ENCODE data around the gene NHERF1. TPM values are rescaled to one million over a fixed set of nuclear protein-coding genes. Genes with fewer than 3 reads are reported as not detected.

The NHERF1 gene
- total RNA-seq, 1 donor from 2014 or later = 33.6 TPM

- no peak for TF ChIP-seq CTCF (IDR thresholded peaks at IDR 0.05; ENCODE audit: insufficient read depth, low read length, poor library complexity, severe bottlenecking)
- H3K27me3 ChIP-seq (ENCODE audit: control insufficient read depth, insufficient read depth, low read length) = peaks cover 13% of the 10 kb centered on the region
- no peaks in the 10 kb centered on the region for H3K36me3 ChIP-seq (ENCODE audit: control insufficient read depth, insufficient read depth, low read length)
- DNase-seq (ENCODE audit: low read depth) = no peak
- H3K4me3 ChIP-seq (ENCODE audit: low read depth, low read length) = no peak overlapping the region
Measured at GRCh38 chr17:74805591-74805991, 57.2 kb downstream of the NHERF1 start.

DNA sequence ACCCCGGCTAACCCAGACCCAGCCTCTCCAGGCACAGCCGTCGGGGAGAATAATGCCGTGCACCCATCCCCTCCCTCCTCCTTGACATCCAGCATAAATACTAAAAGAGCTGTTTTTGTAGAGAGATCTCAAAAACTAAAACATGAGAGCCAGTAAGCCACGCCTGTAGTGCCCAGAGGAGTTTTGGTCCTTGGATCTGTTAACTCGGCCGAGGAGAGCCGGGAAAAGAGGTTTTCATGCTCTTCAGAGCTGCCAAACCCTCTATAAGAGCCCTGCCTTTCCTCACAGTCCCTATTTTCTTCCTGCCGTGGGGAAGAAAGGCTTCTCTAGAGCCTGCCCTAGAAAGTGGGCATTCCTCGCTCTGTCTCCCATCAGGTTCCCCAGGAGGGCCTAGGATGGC lies 57.9 kb downstream of the NHERF1 start:
- no peak overlapping the region for H3K4me3 ChIP-seq (ENCODE audit: low read depth, low read length)
- DNase-seq (ENCODE audit: low read depth) = no peak
- H3K27me3 ChIP-seq (ENCODE audit: control insufficient read depth, insufficient read depth, low read length) = peaks cover 13% of the 10 kb centered on the region
- TF ChIP-seq CTCF (IDR thresholded peaks at IDR 0.05; ENCODE audit: insufficient read depth, low read length, poor library complexity, severe bottlenecking) = no peak
- H3K36me3 ChIP-seq (ENCODE audit: control insufficient read depth, insufficient read depth, low read length) = no peaks in the 10 kb centered on the region

GRCh38 chr17:74807441-74807840 lies 59.0 kb downstream of the NHERF1 start:
- H3K36me3 ChIP-seq (ENCODE audit: control insufficient read depth, insufficient read depth, low read length) = no peaks in the 10 kb centered on the region
- no peak overlapping the region for H3K4me3 ChIP-seq (ENCODE audit: low read depth, low read length)
- no peak for DNase-seq (ENCODE audit: low read depth)
- H3K27me3 ChIP-seq (ENCODE audit: control insufficient read depth, insufficient read depth, low read length) = peaks cover 13% of the 10 kb centered on the region
- TF ChIP-seq CTCF (IDR thresholded peaks at IDR 0.05; ENCODE audit: insufficient read depth, low read length, poor library complexity, severe bottlenecking) = no peak

DNA sequence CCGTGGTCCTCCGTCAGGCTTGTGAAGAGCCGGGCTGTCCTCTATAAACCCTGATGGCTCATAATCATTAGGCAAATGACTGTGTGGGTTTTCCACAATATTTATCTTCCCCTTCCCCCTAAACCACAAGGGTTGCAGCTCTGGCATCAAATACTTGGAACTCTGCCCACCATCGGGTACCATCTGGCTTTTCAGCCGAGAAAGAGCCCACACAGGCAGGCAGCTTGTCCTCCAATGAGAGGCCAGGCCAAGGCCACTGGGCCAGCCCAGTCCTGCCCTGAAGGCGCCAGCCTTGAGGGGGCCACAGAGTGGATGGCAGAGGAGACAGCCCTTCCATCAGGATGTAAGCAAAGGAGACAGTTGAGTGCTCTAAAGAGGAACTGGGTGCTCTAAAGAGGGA lies 59.5 kb downstream of the NHERF1 start:
- H3K4me3 ChIP-seq (ENCODE audit: low read depth, low read length) = no peak overlapping the region
- peaks cover 13% of the 10 kb centered on the region for H3K27me3 ChIP-seq (ENCODE audit: control insufficient read depth, insufficient read depth, low read length)
- H3K36me3 ChIP-seq (ENCODE audit: control insufficient read depth, insufficient read depth, low read length) = no peaks in the 10 kb centered on the region
- no peak for DNase-seq (ENCODE audit: low read depth)
- no peak for TF ChIP-seq CTCF (IDR thresholded peaks at IDR 0.05; ENCODE audit: insufficient read depth, low read length, poor library complexity, severe bottlenecking)

GRCh38 chr17:74808714-74809430 lies 60.4 kb downstream of the NHERF1 start:
- no peak for DNase-seq (ENCODE audit: low read depth)
- peaks cover 13% of the 10 kb centered on the region for H3K27me3 ChIP-seq (ENCODE audit: control insufficient read depth, insufficient read depth, low read length)
- H3K4me3 ChIP-seq (ENCODE audit: low read depth, low read length) = no peak overlapping the region
- no peak for TF ChIP-seq CTCF (IDR thresholded peaks at IDR 0.05; ENCODE audit: insufficient read depth, low read length, poor library complexity, severe bottlenecking)
- H3K36me3 ChIP-seq (ENCODE audit: control insufficient read depth, insufficient read depth, low read length) = no peaks in the 10 kb centered on the region
